RKO (cell line): ENCODE measurements around the gene INSYN2B.

Experiments
- DNase-seq: peaks from one replicate; pipeline ENCODE4 v3.0.0-alpha.2; 2016; ENCODE audit warnings: low spot score

INSYN2B gene

GRCh38 chr5:169889572-169889971 is 90.7 kb downstream of the INSYN2B start:
- no peak for DNase-seq

- DNase-seq: no peak
Observed at GRCh38 chr5:169886677-169887076, 93.6 kb downstream of the INSYN2B start.

- DNase-seq: no peak
Observed at GRCh38 chr5:169886033-169886432, 94.3 kb downstream of the INSYN2B start.

- no peak for DNase-seq
Observed at GRCh38 chr5:169881702-169882303, 98.5 kb downstream of the INSYN2B start.

GRCh38 chr5:169880785-169881184 is 99.5 kb downstream of the INSYN2B start:
- no peak for DNase-seq

- no peak for DNase-seq
Observed at GRCh38 chr5:169880012-169880663, 100.2 kb downstream of the INSYN2B start.

GRCh38 chr5:169876386-169876785 is 103.9 kb downstream of the INSYN2B start:
- no peak for DNase-seq

- no peak for DNase-seq
Observed at GRCh38 chr5:169875731-169876130, 104.6 kb downstream of the INSYN2B start.

- no peak for DNase-seq
Observed at GRCh38 chr5:169875091-169875728, 105.1 kb downstream of the INSYN2B start.

GRCh38 chr5:169874621-169875020 is 105.7 kb downstream of the INSYN2B start:
- DNase-seq: no peak

- no peak for DNase-seq
Observed at GRCh38 chr5:169873642-169874041, 106.7 kb downstream of the INSYN2B start.

GRCh38 chr5:169871826-169872490 is 108.3 kb downstream of the INSYN2B start:
- no peak for DNase-seq

- DNase-seq: no peak
Observed at GRCh38 chr5:169870211-169870610, 110.1 kb downstream of the INSYN2B start.

GRCh38 chr5:169869066-169869465 is 111.2 kb downstream of the INSYN2B start:
- no peak for DNase-seq

GRCh38 chr5:169867347-169867746 is 112.9 kb downstream of the INSYN2B start:
- DNase-seq: no peak

- DNase-seq: no peak
Observed at GRCh38 chr5:169864483-169864882, 115.8 kb downstream of the INSYN2B start.

GRCh38 chr5:169862391-169862811 is 117.9 kb downstream of the INSYN2B start:
- no peak for DNase-seq

- no peak for DNase-seq
Observed at GRCh38 chr5:169861934-169862333, 118.4 kb downstream of the INSYN2B start.

- no peak for DNase-seq
Observed at GRCh38 chr5:169861433-169861832, 118.9 kb downstream of the INSYN2B start.

- DNase-seq: no peak
Observed at GRCh38 chr5:169860585-169860984, 119.7 kb downstream of the INSYN2B start.

GRCh38 chr5:169856571-169856970 is 123.7 kb downstream of the INSYN2B start:
- DNase-seq: peak; percentile 71

GRCh38 chr5:169851321-169851850 is 128.9 kb downstream of the INSYN2B start:
- no peak for DNase-seq

- DNase-seq: no peak
Observed at GRCh38 chr5:169850409-169850808, 129.9 kb downstream of the INSYN2B start.
